ENCODE measurements around the gene MAG.

MAG gene

GRCh38 chr19:35267818-35268535, 24.0 kb upstream of the MAG start:
- Histone ChIP-seq H3K9me3 (ENCODE audit: control insufficient read depth, insufficient read depth, low read depth, low read length) (no peaks in the 10 kb centered on the region), H3K27ac (ENCODE audit: extremely low read depth, low read depth, low read length) (peak overlapping the region; percentile 100), H3K4me1 (ENCODE audit: control insufficient read depth, insufficient read depth, low read length) (peaks cover 24% of the 10 kb centered on the region), H3K36me3 (ENCODE audit: control insufficient read depth in 2 of 2, insufficient read depth in 1 of 2, low read length in 2 of 2) (peaks cover 48 to 59% of the 10 kb centered on the region in 2 experiments), H3K4me3 (ENCODE audit: low read depth, low read length) (peak overlapping the region; percentile 55)
- ChIA-PET POLR2A (interaction anchor here (0.6 to 2.5 kb wide), 13 partner anchors 10 to 734 kb away, joined by 3 to 17 read pairs (median 4); no protein-coding TSS in a partner anchor), CTCF (interaction anchor here (0.5 to 1.4 kb wide), 4 partner anchors 65 to 198 kb away, joined by 3 to 4 read pairs (median 3); no protein-coding TSS in a partner anchor)
- no peak for TF ChIP-seq ZNF776 (tag by site-specific recombination; IDR thresholded peaks at IDR 0.05; ENCODE audit: borderline replicate concordance)
- peak; percentile 25; the same call in 1 of the 2 replicates for TF ChIP-seq ZNF76 (tag by site-specific recombination; IDR thresholded peaks at IDR 0.05; ENCODE audit: borderline replicate concordance, low read depth)
- TF ChIP-seq, protein P1, sequence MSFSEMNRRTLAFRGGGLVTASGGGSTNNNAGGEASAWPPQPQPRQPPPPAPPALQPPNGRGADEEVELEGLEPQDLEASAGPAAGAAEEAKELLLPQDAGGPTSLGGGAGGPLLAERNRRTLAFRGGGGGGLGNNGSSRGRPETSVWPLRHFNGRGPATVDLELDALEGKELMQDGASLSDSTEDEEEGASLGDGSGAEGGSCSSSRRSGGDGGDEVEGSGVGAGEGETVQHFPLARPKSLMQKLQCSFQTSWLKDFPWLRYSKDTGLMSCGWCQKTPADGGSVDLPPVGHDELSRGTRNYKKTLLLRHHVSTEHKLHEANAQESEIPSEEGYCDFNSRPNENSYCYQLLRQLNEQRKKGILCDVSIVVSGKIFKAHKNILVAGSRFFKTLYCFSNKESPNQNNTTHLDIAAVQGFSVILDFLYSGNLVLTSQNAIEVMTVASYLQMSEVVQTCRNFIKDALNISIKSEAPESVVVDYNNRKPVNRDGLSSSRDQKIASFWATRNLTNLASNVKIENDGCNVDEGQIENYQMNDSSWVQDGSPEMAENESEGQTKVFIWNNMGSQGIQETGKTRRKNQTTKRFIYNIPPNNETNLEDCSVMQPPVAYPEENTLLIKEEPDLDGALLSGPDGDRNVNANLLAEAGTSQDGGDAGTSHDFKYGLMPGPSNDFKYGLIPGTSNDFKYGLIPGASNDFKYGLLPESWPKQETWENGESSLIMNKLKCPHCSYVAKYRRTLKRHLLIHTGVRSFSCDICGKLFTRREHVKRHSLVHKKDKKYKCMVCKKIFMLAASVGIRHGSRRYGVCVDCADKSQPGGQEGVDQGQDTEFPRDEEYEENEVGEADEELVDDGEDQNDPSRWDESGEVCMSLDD (tag by site-specific recombination; IDR thresholded peaks at IDR 0.05), result 0 out of 2 replicates have a peak, but pooled peaks have one; percentile 9
- 0 out of 2 replicates have a peak, but pooled peaks have one; percentile 29 for TF ChIP-seq ZNF518A (tag by site-specific recombination; conservative IDR thresholded peaks at IDR 0.05; ENCODE audit: low read depth)
- TF ChIP-seq ZBTB21 (tag by site-specific recombination; IDR thresholded peaks at IDR 0.05), result peak; percentile 35; the same call in 1 of the 2 replicates
- 0 out of 2 replicates have a peak, but pooled peaks have one; percentile 45 for TF ChIP-seq KLF10 (tag by site-specific recombination; IDR thresholded peaks at IDR 0.05)
- no peak for TF ChIP-seq ZNF112 (tag by site-specific recombination; IDR thresholded peaks at IDR 0.05)
- no peak for TF ChIP-seq ZSCAN4 (tag by site-specific recombination; IDR thresholded peaks at IDR 0.05)
- no peak for TF ChIP-seq KLF16 (tag by site-specific recombination; IDR thresholded peaks at IDR 0.05)
- TF ChIP-seq ZNF292 (tag by site-specific recombination; IDR thresholded peaks at IDR 0.05; ENCODE audit: borderline replicate concordance, low read depth), result no peak
- TF ChIP-seq SP7 (tag by site-specific recombination; IDR thresholded peaks at IDR 0.05), result 0 out of 2 replicates have a peak, but pooled peaks have one; percentile 59
- no peak for TF ChIP-seq ZNF560 (tag by site-specific recombination; IDR thresholded peaks at IDR 0.05; ENCODE audit: borderline replicate concordance)
- peak; percentile 63 for TF ChIP-seq ZBTB8A (tag by site-specific recombination; IDR thresholded peaks at IDR 0.05)
- TF ChIP-seq ZNF768 (tag by site-specific recombination; IDR thresholded peaks at IDR 0.05), result 0 out of 2 replicates have a peak, but pooled peaks have one; percentile 6
- TF ChIP-seq ZFP37 (tag by site-specific recombination; IDR thresholded peaks at IDR 0.05), result no peak
- TF ChIP-seq ZNF2 (tag by site-specific recombination; IDR thresholded peaks at IDR 0.05), result peak; percentile 82; the same call in 1 of the 2 replicates
- TF ChIP-seq ZNF660 (tag by site-specific recombination; IDR thresholded peaks at IDR 0.05), result peak; percentile 83; the same call in 1 of the 2 replicates
- peak; percentile 56; the same call in 1 of the 2 replicates for TF ChIP-seq ZNF324 (tag by site-specific recombination; IDR thresholded peaks at IDR 0.05)
- TF ChIP-seq ZNF335 (tag by site-specific recombination; conservative IDR thresholded peaks at IDR 0.05), result peak; percentile 88
- TF ChIP-seq ZNF843 (tag by site-specific recombination; IDR thresholded peaks at IDR 0.05), result peak; percentile 2
- TF ChIP-seq ZNF692 (tag by site-specific recombination; IDR thresholded peaks at IDR 0.05), result no peak
- TF ChIP-seq ZBTB48 (tag by site-specific recombination; IDR thresholded peaks at IDR 0.05), result peak; percentile 69
- TF ChIP-seq, protein P2, sequence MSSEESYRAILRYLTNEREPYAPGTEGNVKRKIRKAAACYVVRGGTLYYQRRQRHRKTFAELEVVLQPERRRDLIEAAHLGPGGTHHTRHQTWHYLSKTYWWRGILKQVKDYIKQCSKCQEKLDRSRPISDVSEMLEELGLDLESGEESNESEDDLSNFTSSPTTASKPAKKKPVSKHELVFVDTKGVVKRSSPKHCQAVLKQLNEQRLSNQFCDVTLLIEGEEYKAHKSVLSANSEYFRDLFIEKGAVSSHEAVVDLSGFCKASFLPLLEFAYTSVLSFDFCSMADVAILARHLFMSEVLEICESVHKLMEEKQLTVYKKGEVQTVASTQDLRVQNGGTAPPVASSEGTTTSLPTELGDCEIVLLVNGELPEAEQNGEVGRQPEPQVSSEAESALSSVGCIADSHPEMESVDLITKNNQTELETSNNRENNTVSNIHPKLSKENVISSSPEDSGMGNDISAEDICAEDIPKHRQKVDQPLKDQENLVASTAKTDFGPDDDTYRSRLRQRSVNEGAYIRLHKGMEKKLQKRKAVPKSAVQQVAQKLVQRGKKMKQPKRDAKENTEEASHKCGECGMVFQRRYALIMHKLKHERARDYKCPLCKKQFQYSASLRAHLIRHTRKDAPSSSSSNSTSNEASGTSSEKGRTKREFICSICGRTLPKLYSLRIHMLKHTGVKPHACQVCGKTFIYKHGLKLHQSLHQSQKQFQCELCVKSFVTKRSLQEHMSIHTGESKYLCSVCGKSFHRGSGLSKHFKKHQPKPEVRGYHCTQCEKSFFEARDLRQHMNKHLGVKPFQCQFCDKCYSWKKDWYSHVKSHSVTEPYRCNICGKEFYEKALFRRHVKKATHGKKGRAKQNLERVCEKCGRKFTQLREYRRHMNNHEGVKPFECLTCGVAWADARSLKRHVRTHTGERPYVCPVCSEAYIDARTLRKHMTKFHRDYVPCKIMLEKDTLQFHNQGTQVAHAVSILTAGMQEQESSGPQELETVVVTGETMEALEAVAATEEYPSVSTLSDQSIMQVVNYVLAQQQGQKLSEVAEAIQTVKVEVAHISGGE (tag by site-specific recombination; conservative IDR thresholded peaks at IDR 0.05; ENCODE audit: low read depth), result peak; percentile 36
